Mesendoderm (in vitro differentiated cells): Measurements from ENCODE around the gene ZIM2. TPM values are rescaled to one million over a fixed set of nuclear protein-coding genes. Genes with fewer than 3 reads are reported as not detected.

Experiments
- DNase-seq: peaks from one replicate; pipeline ENCODE4 v3.0.0; 2013
- H2AK5ac ChIP-seq: 2 replicates; pipeline ENCODE4 v1.6.1; 2013; ENCODE audit warnings: low read length, inconsistent platforms
- H2BK120ac ChIP-seq: 2 replicates; pipeline ENCODE4 v1.6.1; 2013; ENCODE audit warnings: low read depth, mild to moderate bottlenecking, low read length, moderate library complexity, mixed read lengths
- H2BK15ac ChIP-seq: replicated peaks from 2 replicates; pipeline ENCODE4 v1.6.1; 2013; ENCODE audit warnings: low read depth, mild to moderate bottlenecking, moderate library complexity
- H2BK5ac ChIP-seq: 2 replicates; pipeline ENCODE4 v1.6.1; 2013; ENCODE audit warnings: low read length, inconsistent platforms
- H3K18ac ChIP-seq: 2 replicates; pipeline ENCODE4 v1.6.1; 2013; ENCODE audit warnings: mild to moderate bottlenecking, low read length, mixed read lengths
- H3K23ac ChIP-seq: one replicate; pipeline ENCODE4 v1.6.1; 2013; ENCODE audit warnings: low read length
- H3K27ac ChIP-seq: 2 replicates; pipeline ENCODE4 v1.5.1; 2013; ENCODE audit warnings: low read depth, mild to moderate bottlenecking, inconsistent platforms, low read length, moderate library complexity
- H3K27me3 ChIP-seq: 2 replicates; pipeline ENCODE4 v1.6.1; 2013; ENCODE audit warnings: low read length, control low read depth, mild to moderate bottlenecking, inconsistent platforms; ENCODE audit not compliant: insufficient read depth, poor library complexity
- H3K36me3 ChIP-seq: 2 replicates; pipeline ENCODE4 v1.6.1; 2013; ENCODE audit warnings: low read length, inconsistent platforms; ENCODE audit not compliant: control insufficient read depth, insufficient read depth
- H3K4ac ChIP-seq: one replicate; pipeline ENCODE4 v1.6.1; 2013; ENCODE audit warnings: low read depth, mild to moderate bottlenecking, low read length, moderate library complexity
- H3K4me1 ChIP-seq: 2 replicates; pipeline ENCODE4 v1.6.1; 2013; ENCODE audit warnings: low read depth, low read length, inconsistent platforms; ENCODE audit not compliant: control insufficient read depth
- H3K4me2 ChIP-seq: 2 replicates; pipeline ENCODE4 v1.6.1; 2013; ENCODE audit warnings: low read length
- H3K4me3 ChIP-seq: 2 replicates; pipeline ENCODE4 v1.5.1; 2013; ENCODE audit warnings: mild to moderate bottlenecking, low read length
- H3K56ac ChIP-seq: one replicate; pipeline ENCODE4 v1.6.1; 2013; ENCODE audit warnings: low read length
- H3K79me1 ChIP-seq: 2 replicates; pipeline ENCODE4 v1.6.1; 2013; ENCODE audit warnings: low read length, inconsistent platforms
- H3K79me2 ChIP-seq: 2 replicates; pipeline ENCODE4 v1.6.1; 2013; ENCODE audit warnings: mild to moderate bottlenecking, low read length; ENCODE audit not compliant: control insufficient read depth, insufficient read depth
- H3K9ac ChIP-seq: 2 replicates; pipeline ENCODE4 v1.6.1; 2013; ENCODE audit warnings: low read length, inconsistent platforms
- H4K5ac ChIP-seq: one replicate; pipeline ENCODE4 v1.6.1; 2013; ENCODE audit warnings: low read length
- H4K8ac ChIP-seq: one replicate; pipeline ENCODE4 v1.6.1; 2013; ENCODE audit warnings: low read depth, mild to moderate bottlenecking, control low read depth, low read length, moderate library complexity
- WGBS: extraction: QIAGEN DNeasy Blood & Tissue Kit; methylation state at CpG from one replicate; pipeline ENCODE4 v1.1.7; 2013; ENCODE audit warnings: low lambda C conversion rate, missing lambda C conversion rate; ENCODE audit not compliant: insufficient coverage; ENCODE audit errors: extremely low coverage; 5-methylcytosine and 5-hydroxymethylcytosine counted together
- polyA plus RNA-seq, 2 experiments: library from polyadenylated mRNA; stranded (reverse); fragments of 200-250 nt; gene quantifications; one replicate each; pipeline ENCODE4 v1.2.3, GENCODE V29; 2013

The ZIM2 gene
- polyA plus RNA-seq (2013, experiment 1 of 2): 0.21 TPM
- polyA plus RNA-seq (2013, experiment 2 of 2): 0.34 TPM

DNA sequence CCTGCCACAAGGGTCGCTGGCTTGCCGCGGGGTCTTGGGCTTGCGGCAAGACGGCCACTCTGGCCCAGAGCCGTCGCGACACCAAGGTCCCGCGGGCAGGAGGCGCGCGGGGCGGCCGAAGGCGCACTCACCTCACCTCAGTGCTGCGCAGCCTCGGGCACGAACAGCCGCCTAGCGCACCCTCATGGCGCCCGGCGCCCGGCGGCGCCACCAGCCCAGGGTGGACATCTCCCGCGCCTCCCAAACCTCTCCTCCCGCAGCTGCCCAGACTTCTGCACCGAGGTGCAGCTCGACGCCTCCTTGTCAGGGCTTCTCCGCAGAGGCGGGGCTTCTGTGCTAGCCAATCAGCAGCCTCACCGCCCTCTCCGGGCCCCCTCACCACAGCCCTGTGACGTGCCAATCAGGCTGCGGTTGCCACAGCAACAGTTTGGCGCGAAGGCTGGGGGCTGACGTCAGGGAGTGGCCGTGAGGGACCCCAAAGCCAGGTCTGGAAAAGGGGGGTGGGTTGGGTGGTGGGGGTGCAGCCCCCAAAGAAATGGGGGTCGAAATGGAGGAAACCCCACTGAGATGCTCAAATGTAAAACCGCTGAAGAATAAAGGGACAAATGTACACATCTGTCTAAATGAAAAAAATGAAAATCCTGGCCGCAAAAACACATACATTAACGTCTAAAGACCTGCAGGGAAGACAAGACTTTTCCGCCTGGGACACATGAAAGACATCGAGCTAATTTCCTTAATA lies at the start of gene ZIM2, which contains the start of gene PEG3:
Gene ZIM2 (minus strand): TSS at position 276 of the 742 bp plus-strand sequence. CDS start 16,449 bp downstream, outside the sequence.
Gene PEG3 (minus strand): TSS at position 276 of the 742 bp plus-strand sequence. CDS start 16,071 bp downstream, outside the sequence.
- Histone ChIP-seq H3K9ac (peak within 1 kb of the TSS; percentile 28), H4K8ac (no peak within 1 kb of the TSS), H3K27me3 (no peaks in the 10 kb centered on the region), H3K4ac (no peak within 1 kb of the TSS), H3K56ac (peak within 1 kb of the TSS; percentile 67), H3K18ac (no peak within 1 kb of the TSS), H3K79me1 (no peaks in the 10 kb centered on the region), H2BK120ac (no peak within 1 kb of the TSS), H3K36me3 (no peaks in the 10 kb centered on the region), H2BK15ac (no peak within 1 kb of the TSS), H3K4me3 (no peak within 1 kb of the TSS), H2AK5ac (no peak within 1 kb of the TSS), H3K23ac (no peak within 1 kb of the TSS), H3K79me2 (no peaks in the 10 kb centered on the region), H2BK5ac (no peak within 1 kb of the TSS), H3K4me2 (no peak within 1 kb of the TSS), H3K4me1 (no peaks in the 10 kb centered on the region), H4K5ac (no peak within 1 kb of the TSS), H3K27ac (peak within 1 kb of the TSS; percentile 11)
- no CpG with 5 or more reads among the region's 49 CpGs for WGBS
- peak; percentile 84 for DNase-seq

DNA sequence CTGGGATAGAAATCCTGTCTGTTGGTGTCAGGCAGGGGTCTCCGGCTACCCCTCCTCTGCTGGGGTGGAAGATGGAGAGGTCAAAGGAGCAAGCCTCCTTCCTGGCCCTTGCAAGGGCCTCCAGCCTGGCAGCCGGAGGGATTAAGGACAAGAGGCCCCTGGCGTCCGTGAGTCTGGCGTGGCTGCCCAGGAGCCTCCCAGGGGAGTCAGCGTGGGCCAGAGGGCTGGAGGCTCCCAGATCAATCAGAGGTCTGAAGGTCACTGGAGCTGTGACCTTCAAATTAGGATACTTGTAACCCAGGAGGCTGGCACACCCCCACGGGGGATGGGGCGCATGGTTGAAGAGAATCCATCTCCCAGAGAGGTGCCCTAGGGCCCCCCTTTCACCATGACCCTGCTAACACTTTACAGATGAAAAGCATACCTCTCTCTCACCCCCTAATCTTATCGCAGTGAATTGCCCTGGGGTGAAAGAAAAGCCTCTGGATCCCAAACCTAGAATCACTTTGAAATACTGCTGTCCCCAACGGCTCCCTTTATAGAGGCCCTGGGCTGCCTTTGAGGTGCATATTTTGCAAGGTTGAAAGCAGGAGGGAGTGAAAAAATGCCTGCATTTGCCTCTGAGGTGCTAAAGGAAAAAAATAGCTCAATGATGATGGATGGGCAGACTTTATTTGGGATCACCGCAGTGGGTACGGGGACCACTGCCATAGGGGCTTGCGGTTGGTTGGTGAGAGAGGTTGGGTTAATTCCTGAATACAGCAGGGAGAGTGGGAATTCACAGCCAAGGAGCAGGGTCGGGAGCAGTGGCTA lies 44.9 kb upstream of the ZIM2 start:
- no peak overlapping the region for H3K18ac ChIP-seq
- H3K56ac ChIP-seq: no peak overlapping the region
- no peak overlapping the region for H3K4me3 ChIP-seq
- no peak overlapping the region for H2BK15ac ChIP-seq
- H3K4me2 ChIP-seq: no peak overlapping the region
- no peak overlapping the region for H3K9ac ChIP-seq
- no peak overlapping the region for H2BK120ac ChIP-seq
- DNase-seq: peak; percentile 10
- no peaks in the 10 kb centered on the region for H3K36me3 ChIP-seq
- no peaks in the 10 kb centered on the region for H3K4me1 ChIP-seq
- H2AK5ac ChIP-seq: no peak overlapping the region
- H3K23ac ChIP-seq: no peak overlapping the region
- no peaks in the 10 kb centered on the region for H3K27me3 ChIP-seq
- no peaks in the 10 kb centered on the region for H3K79me1 ChIP-seq
- no peak overlapping the region for H3K27ac ChIP-seq
- WGBS: no CpG with 5 or more reads among the region's 14 CpGs
- no peak overlapping the region for H3K4ac ChIP-seq
- H2BK5ac ChIP-seq: no peak overlapping the region
- no peak overlapping the region for H4K8ac ChIP-seq
- H3K79me2 ChIP-seq: no peaks in the 10 kb centered on the region
- no peak overlapping the region for H4K5ac ChIP-seq

- Histone ChIP-seq H3K27ac (no peak overlapping the region), H3K4me1 (no peaks in the 10 kb centered on the region), H3K27me3 (no peaks in the 10 kb centered on the region), H3K79me2 (no peaks in the 10 kb centered on the region), H3K4ac (no peak overlapping the region), H3K4me2 (no peak overlapping the region), H2BK120ac (no peak overlapping the region), H4K5ac (no peak overlapping the region), H3K23ac (no peak overlapping the region), H2BK15ac (no peak overlapping the region), H3K18ac (no peak overlapping the region), H4K8ac (no peak overlapping the region), H3K56ac (no peak overlapping the region), H3K79me1 (no peaks in the 10 kb centered on the region), H2BK5ac (no peak overlapping the region), H3K9ac (no peak overlapping the region), H3K36me3 (no peaks in the 10 kb centered on the region), H2AK5ac (no peak overlapping the region), H3K4me3 (no peak overlapping the region)
- whole genome bisulfite sequencing: no CpG with 5 or more reads among the region's 5 CpGs
- no peak for DNase-seq
These were observed 43.9 kb upstream of the ZIM2 start for GRCh38 chr19:56884441-56884840.

GRCh38 chr19:56880592-56881190 lies 40.2 kb upstream of the ZIM2 start:
- Histone ChIP-seq H3K4me2 (no peak overlapping the region), H4K5ac (no peak overlapping the region), H2AK5ac (no peak overlapping the region), H3K4ac (no peak overlapping the region), H3K56ac (no peak overlapping the region), H2BK5ac (no peak overlapping the region), H3K36me3 (no peaks in the 10 kb centered on the region), H2BK15ac (no peak overlapping the region), H3K79me1 (no peaks in the 10 kb centered on the region), H3K9ac (no peak overlapping the region), H3K79me2 (no peaks in the 10 kb centered on the region), H3K18ac (no peak overlapping the region), H3K27ac (no peak overlapping the region), H3K27me3 (no peaks in the 10 kb centered on the region), H3K23ac (no peak overlapping the region), H4K8ac (no peak overlapping the region), H2BK120ac (no peak overlapping the region), H3K4me3 (no peak overlapping the region), H3K4me1 (no peaks in the 10 kb centered on the region)
- no CpG with 5 or more reads among the region's 5 CpGs for WGBS
- no peak for DNase-seq

DNA sequence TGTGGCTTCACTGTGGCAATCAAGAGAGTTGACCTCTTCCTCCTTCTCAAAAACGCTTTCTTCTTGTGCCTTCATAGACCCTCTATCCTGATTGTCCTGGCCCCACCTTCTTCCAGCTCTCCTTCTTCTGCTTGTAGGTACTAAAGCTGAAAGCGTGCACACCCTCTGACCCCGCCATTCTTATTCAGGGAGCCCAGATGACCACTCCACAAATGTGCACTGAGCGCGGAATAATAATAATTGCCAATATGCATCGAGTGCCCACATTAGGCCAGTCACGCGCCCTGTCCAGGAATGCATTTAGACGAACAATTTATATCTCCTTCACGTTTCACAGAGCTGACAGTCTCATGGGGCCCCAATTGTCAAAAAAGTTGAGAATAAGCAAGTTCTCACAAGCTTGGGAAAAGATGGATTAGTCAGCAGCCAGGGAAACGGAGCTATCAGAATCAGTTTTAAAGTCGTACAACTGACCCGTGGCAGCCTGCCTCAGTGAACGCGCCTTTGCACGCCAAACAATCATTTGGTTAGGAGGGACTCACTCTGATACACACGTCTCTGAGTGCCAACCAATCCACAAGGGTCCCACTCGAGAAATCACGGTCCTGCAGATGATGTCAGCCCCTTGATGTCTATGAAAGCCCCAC lies 36.7 kb upstream of the ZIM2 start:
- no peak for DNase-seq
- no CpG with 5 or more reads among the region's 19 CpGs for WGBS
- H2BK5ac ChIP-seq: no peak overlapping the region

More for the DNA sequence above, 36.7 kb upstream of the ZIM2 start:
- Histone ChIP-seq H2AK5ac (no peak overlapping the region), H3K27ac (no peak overlapping the region), H3K79me2 (no peaks in the 10 kb centered on the region), H3K4ac (no peak overlapping the region), H4K8ac (no peak overlapping the region), H2BK15ac (no peak overlapping the region), H3K4me3 (no peak overlapping the region), H3K79me1 (no peaks in the 10 kb centered on the region), H3K4me1 (no peaks in the 10 kb centered on the region), H3K23ac (no peak overlapping the region), H3K27me3 (no peaks in the 10 kb centered on the region), H3K4me2 (no peak overlapping the region), H3K36me3 (no peaks in the 10 kb centered on the region), H3K56ac (no peak overlapping the region), H4K5ac (no peak overlapping the region), H3K18ac (no peak overlapping the region), H2BK120ac (no peak overlapping the region), H3K9ac (no peak overlapping the region)
